Hypothalamus (tissue), 51 donors: Measurements from ENCODE around the gene ATP6V0A1.
A peak's percentile ranks its signal among the peaks of the same experiment; 100 is the strongest.

Source experiments
- DNase-seq, 51 donors: peaks; one replicate each; lab custom pipeline; 2025; lab: John Stamatoyannopoulos, UW

ATP6V0A1 gene

DNA sequence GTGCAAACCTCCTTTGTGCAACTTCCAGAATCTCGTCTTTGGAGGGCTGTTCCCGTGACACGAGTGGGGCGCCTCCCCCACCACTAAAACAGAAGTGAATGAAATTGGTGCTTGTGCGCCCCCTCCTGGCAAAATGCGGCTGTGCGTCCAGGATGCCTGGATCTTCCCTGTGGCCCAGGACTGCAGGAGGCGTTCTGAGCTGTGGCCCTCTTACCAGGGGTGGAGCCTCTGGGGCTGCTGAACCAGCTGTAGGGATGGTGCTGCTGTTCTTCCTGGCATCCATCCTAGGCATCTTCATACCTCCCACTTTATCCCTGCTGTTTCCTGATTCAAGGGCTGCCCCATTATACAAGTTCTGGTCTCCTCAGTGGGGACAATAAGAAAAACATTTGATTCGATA, 58.8 kb downstream of the ATP6V0A1 start:
- peak in 45 of 51 donors; percentile 4 to 83 (median 42) for DNase-seq

- peak in 26 of 51 donors; percentile 9 to 79 (median 35) for DNase-seq
Measured at GRCh38 chr17:42518046-42518754, 59.5 kb downstream of the ATP6V0A1 start.

- peak in 2 of 51 donors; percentile 14 to 53 for DNase-seq
Measured at GRCh38 chr17:42518755-42519545, 60.3 kb downstream of the ATP6V0A1 start.

GRCh38 chr17:42519546-42520491, 61.1 kb downstream of the ATP6V0A1 start:
- DNase-seq: peak in 45 of 51 donors; percentile 10 to 86 (median 69)

DNA sequence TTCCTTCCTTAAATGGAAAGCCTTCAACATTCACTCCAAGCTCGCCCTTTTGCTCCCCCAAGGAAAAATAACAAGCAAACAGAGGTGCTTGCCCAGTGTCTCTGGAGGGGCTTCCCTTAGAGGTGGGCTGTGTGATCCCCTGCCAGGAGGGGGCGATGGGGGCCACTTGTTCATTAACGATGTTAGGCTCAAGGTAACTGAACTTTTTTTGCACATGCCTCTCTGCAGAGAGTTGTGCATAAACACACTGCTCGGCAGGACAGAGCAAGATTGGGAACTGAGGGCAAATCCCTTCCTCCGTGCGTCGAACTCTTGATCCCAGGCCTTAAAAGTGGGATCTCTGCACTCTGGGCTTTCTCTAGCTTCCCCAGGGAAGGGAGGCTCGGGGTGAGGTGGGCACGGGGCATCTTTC, 61.9 kb downstream of the ATP6V0A1 start:
- DNase-seq: no peak

DNA sequence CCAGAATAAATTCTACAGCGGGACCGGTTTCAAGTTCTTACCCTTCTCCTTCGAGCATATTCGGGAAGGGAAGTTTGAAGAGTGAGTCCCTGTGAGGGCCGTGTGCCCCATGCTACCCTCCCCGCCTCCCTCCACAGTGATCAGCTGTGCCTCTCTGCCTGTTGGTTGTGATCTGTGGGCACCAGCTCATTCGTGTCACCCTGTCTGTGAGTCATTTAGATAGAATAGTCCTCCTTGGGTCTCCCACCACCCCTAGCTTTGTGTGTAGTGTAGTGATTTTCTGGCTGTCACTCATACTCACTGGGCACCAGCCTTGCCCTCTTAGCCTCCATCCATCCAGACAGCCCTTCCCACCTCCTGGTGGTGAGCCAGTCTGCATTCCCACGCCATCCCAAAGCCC, 62.4 kb downstream of the ATP6V0A1 start:
- no peak for DNase-seq

GRCh38 chr17:42521666-42522262, 63.1 kb downstream of the ATP6V0A1 start:
- no peak for DNase-seq

DNA sequence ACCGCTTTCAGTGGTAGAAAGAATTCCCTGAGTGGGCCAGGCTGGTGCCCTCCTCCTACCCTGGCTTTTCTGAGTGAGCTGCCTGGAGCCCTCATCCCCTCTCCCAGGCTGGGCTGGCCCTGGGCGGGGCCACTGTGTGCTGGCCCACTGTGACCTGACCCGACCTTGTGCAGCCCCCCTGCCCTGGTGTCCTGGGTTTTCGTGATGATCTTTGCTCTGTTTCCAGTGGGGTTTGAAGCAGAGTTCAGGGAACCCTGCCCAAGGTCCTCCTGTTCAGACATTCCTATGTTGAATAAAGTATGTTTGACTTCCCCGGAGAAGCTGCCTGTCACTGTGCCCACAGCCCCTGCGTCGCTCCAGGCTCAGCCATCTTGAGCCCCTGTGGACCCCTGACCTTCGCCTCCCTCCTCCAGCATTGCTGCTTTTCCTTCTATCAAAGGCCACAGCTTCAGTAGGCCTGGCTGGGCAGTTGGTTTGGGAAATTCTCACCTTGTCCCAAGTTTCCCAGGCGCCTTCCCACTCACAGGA, 63.6 kb downstream of the ATP6V0A1 start:
- DNase-seq: no peak

- no peak for DNase-seq
Measured at GRCh38 chr17:42522798-42523278, 64.2 kb downstream of the ATP6V0A1 start.

GRCh38 chr17:42525221-42525620, 66.5 kb downstream of the ATP6V0A1 start:
- no peak for DNase-seq

GRCh38 chr17:42526031-42526444, 67.4 kb downstream of the ATP6V0A1 start:
- no peak for DNase-seq

- DNase-seq: no peak
Measured at GRCh38 chr17:42527932-42528331, 69.3 kb downstream of the ATP6V0A1 start.

DNA sequence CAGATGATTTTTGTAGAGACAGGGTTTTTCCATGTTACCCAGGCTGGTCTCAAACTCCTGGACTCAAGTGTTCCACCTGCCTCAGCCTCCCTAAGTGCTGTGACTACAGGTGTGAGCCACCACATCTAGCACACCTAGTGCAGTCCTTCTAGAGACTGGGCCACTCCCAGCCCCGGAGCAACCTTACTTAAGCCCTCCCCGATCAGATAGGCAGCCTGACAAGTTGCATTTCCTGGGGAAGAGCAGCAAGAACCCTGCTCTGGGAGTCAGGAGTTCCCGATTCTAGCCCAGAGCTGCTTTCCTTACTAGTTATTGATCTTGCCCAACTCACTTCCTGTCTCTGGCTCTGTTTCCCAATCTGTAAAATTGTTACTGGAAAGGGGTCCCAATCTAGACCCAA, 70.4 kb downstream of the ATP6V0A1 start:
- no peak for DNase-seq

DNA sequence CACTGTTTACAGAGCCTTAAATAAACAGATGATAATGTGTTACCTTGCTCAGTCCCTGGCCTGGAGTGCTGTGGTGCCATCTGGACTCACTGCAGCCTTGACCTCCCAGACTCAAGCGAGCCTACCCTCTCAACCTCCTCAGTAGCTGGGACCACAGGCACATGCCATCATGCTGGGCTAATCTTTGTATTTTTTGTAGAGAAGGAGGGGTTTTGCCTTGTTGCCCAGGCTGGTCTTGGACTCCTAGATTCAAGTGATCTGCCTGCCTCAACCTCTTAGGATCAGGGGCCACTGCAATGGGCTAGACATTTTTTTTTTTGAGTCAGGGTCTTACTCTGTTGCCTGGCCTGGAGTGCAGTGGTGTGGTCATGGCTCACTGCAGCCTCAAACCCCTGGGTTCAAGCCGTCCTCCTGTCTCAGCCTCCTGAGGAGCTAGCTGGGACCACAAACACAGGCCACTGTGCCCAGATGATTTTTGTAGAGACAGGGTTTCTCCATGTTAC, 72.3 kb downstream of the ATP6V0A1 start:
- DNase-seq: no peak

DNA sequence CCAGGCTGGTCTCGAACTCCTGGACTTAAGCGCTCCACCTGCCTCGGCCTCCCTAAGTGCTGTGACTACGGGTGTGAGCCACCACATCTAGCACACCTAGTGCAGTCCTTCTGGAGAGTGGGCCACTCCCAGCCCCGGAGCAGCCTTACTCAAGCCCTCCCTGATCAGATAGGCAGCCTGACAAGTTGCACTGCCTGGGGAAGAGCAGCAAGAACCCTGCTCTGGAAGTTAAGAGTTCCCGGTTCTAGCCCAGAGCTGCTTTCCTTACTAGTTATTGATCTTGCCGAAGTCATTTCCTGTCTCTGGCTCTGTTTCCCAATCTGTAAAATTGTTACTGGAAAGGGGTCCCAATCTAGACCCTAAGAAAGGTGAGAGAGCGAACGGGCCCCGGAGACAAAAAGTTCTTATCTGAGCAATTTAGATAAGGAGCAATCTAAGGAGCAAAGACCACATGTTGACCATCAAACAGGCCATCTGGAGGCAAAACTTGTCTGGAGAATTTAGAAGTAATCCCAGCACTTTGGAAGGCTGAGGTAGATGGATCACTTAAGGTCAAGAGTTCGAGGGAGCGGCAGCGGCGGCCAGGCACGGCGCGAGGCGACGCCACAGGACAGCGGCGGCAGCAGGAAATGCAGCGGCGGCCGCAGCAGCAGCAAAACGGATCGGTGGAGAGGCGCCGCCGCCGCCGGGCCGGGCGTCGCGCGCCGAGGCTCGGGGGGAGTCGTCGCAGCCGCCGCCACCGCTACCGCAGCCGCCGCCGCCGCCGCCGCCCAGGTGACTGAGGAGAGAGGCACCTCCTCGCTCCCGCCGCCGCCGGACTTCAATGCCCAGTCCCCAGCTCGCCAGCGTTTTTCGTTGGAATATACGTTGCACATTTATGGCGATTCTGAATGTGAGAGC, 73.0 kb downstream of the ATP6V0A1 start:
- peak in 38 of 51 donors; percentile 8 to 72 (median 44) for DNase-seq

- peak in 4 of 51 donors; percentile 10 to 37 (median 18) for DNase-seq
Measured at GRCh38 chr17:42535155-42536047, 76.7 kb downstream of the ATP6V0A1 start.

GRCh38 chr17:42536048-42536371, 77.3 kb downstream of the ATP6V0A1 start, which contains the start of gene NAGLU:
NAGLU (plus strand) TSS chr17:42536241; CDS start chr17:42536273, 32 bp downstream.
- peak; percentile 70 to 99 (median 93) for DNase-seq
